ENCODE results near the gene HS3ST2.
"Not testable (repeated sequence)": the region's sequence is repeated elsewhere in the genome, so short reads cannot be mapped to it uniquely, and the experiment has no call there.

Gene HS3ST2

GRCh38 chr16:22934786-22935185, 120.8 kb downstream of the HS3ST2 start:
- DNase-seq: no peak

- no peak for DNase-seq
Measured at GRCh38 chr16:22937169-22937568, 123.2 kb downstream of the HS3ST2 start.

GRCh38 chr16:22938647-22939046, 124.7 kb downstream of the HS3ST2 start:
- DNase-seq: no peak

GRCh38 chr16:22939744-22940363, 125.9 kb downstream of the HS3ST2 start:
- not testable (repeated sequence) for DNase-seq

- DNase-seq: no peak
Measured at GRCh38 chr16:22941970-22942501, 128.1 kb downstream of the HS3ST2 start.

GRCh38 chr16:22942811-22943210, 128.8 kb downstream of the HS3ST2 start:
- no peak for DNase-seq

GRCh38 chr16:22945361-22945760, 131.4 kb downstream of the HS3ST2 start:
- no peak for DNase-seq

GRCh38 chr16:22946433-22946832, 132.5 kb downstream of the HS3ST2 start:
- DNase-seq: no peak

- no peak for DNase-seq
Measured at GRCh38 chr16:22948058-22948602, 134.2 kb downstream of the HS3ST2 start.

- DNase-seq: no peak
Measured at GRCh38 chr16:22948603-22949368, 134.8 kb downstream of the HS3ST2 start.

GRCh38 chr16:22955461-22956070, 141.6 kb downstream of the HS3ST2 start:
- no peak for DNase-seq

GRCh38 chr16:22961206-22961605, 147.2 kb downstream of the HS3ST2 start:
- no peak for DNase-seq

GRCh38 chr16:22962905-22963304, 148.9 kb downstream of the HS3ST2 start:
- DNase-seq: no peak

All from right kidney (tissue), 1 donor.